Measurements from ENCODE around the gene NUCKS1. TPM values are rescaled to one million over a fixed set of nuclear protein-coding genes. Genes with fewer than 3 reads are reported as not detected.

NUCKS1 gene
- total and polyA plus RNA-seq, 2 experiments from 2014 or later = 69.9 to 122 TPM

DNA sequence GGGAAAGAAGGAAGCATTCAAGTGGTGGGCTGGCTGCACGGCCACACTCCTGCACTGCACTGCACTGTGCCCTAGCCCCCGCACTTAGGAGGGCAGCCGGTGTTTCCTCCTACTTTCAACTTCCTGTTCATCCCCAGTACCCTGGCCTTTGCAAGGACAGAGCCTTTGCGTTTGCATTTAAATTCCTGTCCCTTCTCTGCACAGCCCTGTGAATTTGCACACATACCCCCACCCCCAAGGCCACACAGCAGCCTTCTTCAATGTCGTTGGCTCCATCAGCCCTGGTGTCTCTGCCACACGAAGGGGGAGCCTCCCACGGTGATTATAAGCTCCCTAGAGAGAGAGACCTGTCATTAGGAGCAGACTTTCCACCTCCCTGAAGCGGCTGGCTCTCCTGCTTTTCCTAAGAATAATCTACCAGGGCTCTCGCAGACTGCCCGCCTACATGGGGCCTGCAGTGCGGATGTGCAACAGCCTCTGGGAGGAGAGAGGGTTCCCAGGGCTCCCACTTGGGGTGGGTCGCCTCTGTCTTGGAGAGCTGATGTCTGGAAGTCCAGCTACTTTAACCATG lies 56.5 kb downstream of the NUCKS1 start:
- H3K79me2 ChIP-seq (ENCODE audit: insufficient read depth) = no peaks in the 10 kb centered on the region
- no peaks in the 10 kb centered on the region for H3K9me3 ChIP-seq (ENCODE audit: low read depth)
- H3F3A ChIP-seq (ENCODE audit: insufficient read depth) = no peaks in the 10 kb centered on the region
- no peak overlapping the region for H3K4me3 ChIP-seq
- no peaks in the 10 kb centered on the region for H3K9me2 ChIP-seq (ENCODE audit: insufficient read depth)
- H3K9ac ChIP-seq = no peak overlapping the region
- WGBS, 2 experiments (ENCODE audit: low coverage in 1 of 2, low lambda C conversion rate in 2 of 2, missing lambda C conversion rate in 2 of 2) = 87 to 89% methylated on average over 12 of the region's 12 CpGs
- H3K4me1 ChIP-seq (ENCODE audit: insufficient read depth) = no peaks in the 10 kb centered on the region
- H4K20me1 ChIP-seq (ENCODE audit: insufficient read depth) = no peaks in the 10 kb centered on the region
- H3K36me3 ChIP-seq (ENCODE audit: low read depth) = no peaks in the 10 kb centered on the region
- in situ Hi-C loops (cut with MboI) = no loop called here
- no peak overlapping the region for H3K4me2 ChIP-seq (ENCODE audit: unreplicated experiment)
- H3K27ac ChIP-seq = no peak overlapping the region
- no peaks in the 10 kb centered on the region for H3K27me3 ChIP-seq (replicated peaks; ENCODE audit: insufficient read depth)
- no peak overlapping the region for H2AFZ ChIP-seq
- TF ChIP-seq EZH2 (IDR thresholded peaks at IDR 0.05; ENCODE audit: insufficient read depth, poor library complexity, severe bottlenecking) (no peak), EZH2phosphoT487 (IDR thresholded peaks at IDR 0.05; ENCODE audit: insufficient read depth, low read depth) (no peak)
- no peak for DNase-seq

DNA sequence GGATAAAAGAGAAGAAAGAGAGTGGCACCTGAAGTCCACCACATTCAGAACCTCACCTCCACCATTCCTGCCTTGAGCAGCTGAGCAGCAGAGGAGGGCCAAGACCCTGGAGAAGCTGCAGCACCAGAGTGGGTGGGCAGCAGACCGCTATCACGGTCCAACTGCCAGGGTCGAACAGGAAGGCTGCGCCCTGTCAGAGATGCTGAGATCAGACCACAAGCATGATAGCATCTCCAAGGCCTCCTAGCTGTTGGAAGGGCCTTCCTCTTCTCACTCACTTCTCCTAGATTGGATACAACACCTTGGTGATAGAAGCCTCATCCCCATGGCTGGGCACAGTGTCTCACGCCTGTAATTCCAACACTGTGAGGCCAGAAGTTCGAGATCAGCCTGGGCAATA lies 57.6 kb downstream of the NUCKS1 start:
- WGBS, 2 experiments (ENCODE audit: low coverage in 1 of 2, low lambda C conversion rate in 2 of 2, missing lambda C conversion rate in 2 of 2) = 87 to 88% methylated on average over 6 of the region's 6 CpGs

DNA sequence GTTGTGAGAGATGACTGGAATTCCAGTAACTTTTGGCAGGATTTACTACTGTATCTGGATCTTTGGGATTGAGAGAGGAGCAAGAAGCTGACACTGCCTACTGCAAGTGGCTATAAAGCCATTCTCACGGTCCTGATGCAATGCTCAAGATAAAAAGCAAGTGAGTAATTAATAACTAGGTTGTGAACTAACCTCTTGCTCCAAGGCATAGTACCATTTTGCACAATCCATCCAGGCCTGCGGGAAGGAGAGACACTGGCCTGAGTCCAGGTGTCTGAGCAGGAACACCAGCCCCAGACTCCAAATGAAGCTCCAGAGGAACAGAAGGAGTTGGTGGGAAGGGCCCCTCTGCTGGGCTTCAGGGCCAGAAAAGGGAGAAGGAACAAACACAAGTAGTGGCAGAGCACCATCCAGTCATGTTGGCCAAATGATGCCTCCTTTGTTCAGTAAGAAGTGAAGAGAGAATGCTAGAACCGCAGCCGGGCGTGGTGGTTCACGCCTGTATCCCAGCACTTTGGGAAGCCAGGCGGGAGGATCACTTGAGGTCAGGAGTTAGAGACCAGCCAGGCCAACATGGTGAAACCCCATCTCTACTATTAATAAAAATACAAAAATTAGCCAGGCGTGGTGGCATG lies 59.7 kb downstream of the NUCKS1 start:
- in situ Hi-C loops (cut with MboI) = no loop called here
- no peaks in the 10 kb centered on the region for H3F3A ChIP-seq (ENCODE audit: insufficient read depth)
- H3K9me3 ChIP-seq (ENCODE audit: low read depth) = no peaks in the 10 kb centered on the region
- H3K79me2 ChIP-seq (ENCODE audit: insufficient read depth) = no peaks in the 10 kb centered on the region
- no peaks in the 10 kb centered on the region for H3K9me2 ChIP-seq (ENCODE audit: insufficient read depth)
- no peaks in the 10 kb centered on the region for H4K20me1 ChIP-seq (ENCODE audit: insufficient read depth)
- no peak overlapping the region for H3K4me3 ChIP-seq
- no peak for DNase-seq
- no peak overlapping the region for H3K9ac ChIP-seq
- H3K4me2 ChIP-seq (ENCODE audit: unreplicated experiment) = no peak overlapping the region
- H2AFZ ChIP-seq = no peak overlapping the region
- 88% methylated on average over 8 of the region's 8 CpGs for WGBS, 2 experiments (ENCODE audit: low coverage in 1 of 2, low lambda C conversion rate in 2 of 2, missing lambda C conversion rate in 2 of 2)
- no peaks in the 10 kb centered on the region for H3K27me3 ChIP-seq (replicated peaks; ENCODE audit: insufficient read depth)
- no peaks in the 10 kb centered on the region for H3K36me3 ChIP-seq (ENCODE audit: low read depth)
- TF ChIP-seq EZH2phosphoT487 (IDR thresholded peaks at IDR 0.05; ENCODE audit: insufficient read depth, low read depth) = no peak
- no peak for TF ChIP-seq EZH2 (IDR thresholded peaks at IDR 0.05; ENCODE audit: insufficient read depth, poor library complexity, severe bottlenecking)
- H3K4me1 ChIP-seq (ENCODE audit: insufficient read depth) = no peaks in the 10 kb centered on the region
- no peak overlapping the region for H3K27ac ChIP-seq

More for the DNA sequence above, 57.6 kb downstream of the NUCKS1 start:
- no peaks in the 10 kb centered on the region for H3K9me3 ChIP-seq (ENCODE audit: low read depth)
- H3K79me2 ChIP-seq (ENCODE audit: insufficient read depth) = no peaks in the 10 kb centered on the region
- no peak for DNase-seq
- H3F3A ChIP-seq (ENCODE audit: insufficient read depth) = no peaks in the 10 kb centered on the region
- H4K20me1 ChIP-seq (ENCODE audit: insufficient read depth) = no peaks in the 10 kb centered on the region
- TF ChIP-seq EZH2phosphoT487 (IDR thresholded peaks at IDR 0.05; ENCODE audit: insufficient read depth, low read depth) = no peak
- TF ChIP-seq EZH2 (IDR thresholded peaks at IDR 0.05; ENCODE audit: insufficient read depth, poor library complexity, severe bottlenecking) = no peak
- H3K9ac ChIP-seq = no peak overlapping the region
- H3K4me1 ChIP-seq (ENCODE audit: insufficient read depth) = no peaks in the 10 kb centered on the region
- no peak overlapping the region for H3K4me2 ChIP-seq (ENCODE audit: unreplicated experiment)
- H3K4me3 ChIP-seq = no peak overlapping the region
- no peaks in the 10 kb centered on the region for H3K9me2 ChIP-seq (ENCODE audit: insufficient read depth)
- no peaks in the 10 kb centered on the region for H3K36me3 ChIP-seq (ENCODE audit: low read depth)
- H2AFZ ChIP-seq = no peak overlapping the region
- no peak overlapping the region for H3K27ac ChIP-seq
- in situ Hi-C loops (cut with MboI) = no loop called here
- H3K27me3 ChIP-seq (replicated peaks; ENCODE audit: insufficient read depth) = no peaks in the 10 kb centered on the region

GRCh38 chr1:205689479-205689878 lies 60.5 kb downstream of the NUCKS1 start:
- no peak overlapping the region for H2AFZ ChIP-seq
- H3K27ac ChIP-seq = no peak overlapping the region
- H3K79me2 ChIP-seq (ENCODE audit: insufficient read depth) = no peaks in the 10 kb centered on the region
- H3F3A ChIP-seq (ENCODE audit: insufficient read depth) = no peaks in the 10 kb centered on the region
- 87 to 89% methylated on average over 5 of the region's 5 CpGs for WGBS, 2 experiments (ENCODE audit: low coverage in 1 of 2, low lambda C conversion rate in 2 of 2, missing lambda C conversion rate in 2 of 2)
- in situ Hi-C loops (cut with MboI) = no loop called here
- no peak overlapping the region for H3K4me3 ChIP-seq
- H3K36me3 ChIP-seq (ENCODE audit: low read depth) = no peaks in the 10 kb centered on the region
- no peak overlapping the region for H3K4me2 ChIP-seq (ENCODE audit: unreplicated experiment)
- H4K20me1 ChIP-seq (ENCODE audit: insufficient read depth) = no peaks in the 10 kb centered on the region
- TF ChIP-seq EZH2 (IDR thresholded peaks at IDR 0.05; ENCODE audit: insufficient read depth, poor library complexity, severe bottlenecking) (no peak), EZH2phosphoT487 (IDR thresholded peaks at IDR 0.05; ENCODE audit: insufficient read depth, low read depth) (no peak)
- no peak for DNase-seq
- H3K9ac ChIP-seq = no peak overlapping the region
- H3K9me2 ChIP-seq (ENCODE audit: insufficient read depth) = no peaks in the 10 kb centered on the region
- no peaks in the 10 kb centered on the region for H3K9me3 ChIP-seq (ENCODE audit: low read depth)
- H3K27me3 ChIP-seq (replicated peaks; ENCODE audit: insufficient read depth) = no peaks in the 10 kb centered on the region
- no peaks in the 10 kb centered on the region for H3K4me1 ChIP-seq (ENCODE audit: insufficient read depth)
